Type B pancreatic cell (in vitro differentiated cells): Measurements from ENCODE around the gene RNFT2. TPM values are rescaled to one million over a fixed set of nuclear protein-coding genes. Genes with fewer than 3 reads are reported as not detected.

Experiments used
- DNase-seq: peaks from one replicate; pipeline ENCODE4 v3.0.0; 2021; ENCODE audit warnings: mixed read lengths; ENCODE audit not compliant: unreplicated experiment; ENCODE audit errors: extremely low spot score
- H3K27ac Mint-ChIP-seq: 2 replicates; pipeline ENCODE4 v1.8.0; 2021; ENCODE audit warnings: mild to moderate bottlenecking, mixed read lengths
- H3K27me3 Mint-ChIP-seq: 2 replicates; pipeline ENCODE4 v1.8.0; 2021; ENCODE audit warnings: mixed read lengths
- H3K36me3 Mint-ChIP-seq: 2 replicates; pipeline ENCODE4 v1.8.0; 2021; ENCODE audit warnings: mixed read lengths
- H3K4me1 Mint-ChIP-seq: one replicate; pipeline ENCODE4 v1.8.0; 2021; ENCODE audit warnings: mixed read lengths; ENCODE audit not compliant: unreplicated experiment
- H3K4me3 Mint-ChIP-seq: 2 replicates; pipeline ENCODE4 v1.8.0; 2021; ENCODE audit warnings: mild to moderate bottlenecking, mixed read lengths
- H3K9me3 Mint-ChIP-seq: 2 replicates; pipeline ENCODE4 v1.8.0; 2021; ENCODE audit warnings: mixed read lengths
- total RNA-seq: library from RNA; stranded (reverse); gene quantifications from 2 replicates; pipeline ENCODE4 v1.2.1, GENCODE V29; 2021; ENCODE audit warnings: low replicate concordance
- TF ChIP-seq, protein P1 (sequence below): fragments of 200-600 bp; sonication (generic); conservative IDR thresholded peaks from 2 replicates; pipeline ENCODE4 v1.5.0; 2021; ENCODE audit warnings: antibody characterized with exemption, mild to moderate bottlenecking

The RNFT2 gene
- total RNA-seq, 1 donor from 2014 or later = 25.0 TPM

DNA sequence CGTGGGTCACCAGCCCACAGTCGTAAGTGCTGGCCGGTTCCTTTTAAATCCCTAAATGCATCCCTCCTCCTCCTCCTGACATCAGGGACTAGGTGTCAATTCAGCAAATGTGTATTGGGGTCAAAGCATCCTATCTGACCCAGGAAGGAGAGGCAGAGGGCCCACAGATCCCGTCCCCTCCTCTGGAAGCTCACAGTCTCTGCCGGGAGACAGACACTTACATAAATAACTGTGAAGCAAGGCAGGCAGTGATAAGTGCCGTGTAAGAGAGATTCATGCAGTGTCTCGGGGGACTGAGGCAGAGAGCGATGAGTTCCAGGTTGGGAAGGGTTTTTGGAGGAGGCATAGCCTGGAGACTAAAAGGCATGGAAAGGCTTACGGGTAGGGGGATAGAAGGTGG lies 99.0 kb downstream of the RNFT2 start:
- no peak overlapping the region for H3K27ac Mint-ChIP-seq
- H3K4me3 Mint-ChIP-seq = no peak overlapping the region
- H3K9me3 Mint-ChIP-seq = no peaks in the 10 kb centered on the region
- H3K4me1 Mint-ChIP-seq = no peaks in the 10 kb centered on the region
- peaks cover 4% of the 10 kb centered on the region for H3K36me3 Mint-ChIP-seq
- TF ChIP-seq, protein P1, sequence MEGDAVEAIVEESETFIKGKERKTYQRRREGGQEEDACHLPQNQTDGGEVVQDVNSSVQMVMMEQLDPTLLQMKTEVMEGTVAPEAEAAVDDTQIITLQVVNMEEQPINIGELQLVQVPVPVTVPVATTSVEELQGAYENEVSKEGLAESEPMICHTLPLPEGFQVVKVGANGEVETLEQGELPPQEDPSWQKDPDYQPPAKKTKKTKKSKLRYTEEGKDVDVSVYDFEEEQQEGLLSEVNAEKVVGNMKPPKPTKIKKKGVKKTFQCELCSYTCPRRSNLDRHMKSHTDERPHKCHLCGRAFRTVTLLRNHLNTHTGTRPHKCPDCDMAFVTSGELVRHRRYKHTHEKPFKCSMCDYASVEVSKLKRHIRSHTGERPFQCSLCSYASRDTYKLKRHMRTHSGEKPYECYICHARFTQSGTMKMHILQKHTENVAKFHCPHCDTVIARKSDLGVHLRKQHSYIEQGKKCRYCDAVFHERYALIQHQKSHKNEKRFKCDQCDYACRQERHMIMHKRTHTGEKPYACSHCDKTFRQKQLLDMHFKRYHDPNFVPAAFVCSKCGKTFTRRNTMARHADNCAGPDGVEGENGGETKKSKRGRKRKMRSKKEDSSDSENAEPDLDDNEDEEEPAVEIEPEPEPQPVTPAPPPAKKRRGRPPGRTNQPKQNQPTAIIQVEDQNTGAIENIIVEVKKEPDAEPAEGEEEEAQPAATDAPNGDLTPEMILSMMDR = no peak
- no peaks in the 10 kb centered on the region for H3K27me3 Mint-ChIP-seq
- no peak for DNase-seq

DNA sequence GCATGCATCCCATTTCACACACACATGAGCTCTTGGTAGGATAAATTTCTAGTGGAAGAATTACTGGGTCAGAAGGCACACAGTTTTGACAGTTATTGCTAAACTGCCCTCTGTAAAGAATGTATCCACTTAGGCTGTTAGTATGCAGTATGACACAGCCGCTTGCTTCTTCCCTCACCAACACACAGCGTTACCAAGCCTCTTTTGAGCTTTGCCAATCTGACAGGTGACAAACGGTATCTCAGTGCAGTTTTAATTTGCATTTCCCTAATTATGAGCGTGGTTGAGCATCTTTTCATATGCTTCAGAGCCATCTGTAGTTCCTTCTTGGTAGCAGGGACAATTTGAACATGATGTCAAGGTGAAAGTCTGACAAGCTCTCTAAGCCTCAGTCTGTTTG lies 100.2 kb downstream of the RNFT2 start:
- Mint-ChIP-seq H3K4me3 (no peak overlapping the region), H3K27me3 (no peaks in the 10 kb centered on the region), H3K27ac (no peak overlapping the region), H3K36me3 (peaks cover 4% of the 10 kb centered on the region), H3K4me1 (no peaks in the 10 kb centered on the region), H3K9me3 (no peaks in the 10 kb centered on the region)
- DNase-seq = no peak
- TF ChIP-seq, protein P1 = no peak

DNA sequence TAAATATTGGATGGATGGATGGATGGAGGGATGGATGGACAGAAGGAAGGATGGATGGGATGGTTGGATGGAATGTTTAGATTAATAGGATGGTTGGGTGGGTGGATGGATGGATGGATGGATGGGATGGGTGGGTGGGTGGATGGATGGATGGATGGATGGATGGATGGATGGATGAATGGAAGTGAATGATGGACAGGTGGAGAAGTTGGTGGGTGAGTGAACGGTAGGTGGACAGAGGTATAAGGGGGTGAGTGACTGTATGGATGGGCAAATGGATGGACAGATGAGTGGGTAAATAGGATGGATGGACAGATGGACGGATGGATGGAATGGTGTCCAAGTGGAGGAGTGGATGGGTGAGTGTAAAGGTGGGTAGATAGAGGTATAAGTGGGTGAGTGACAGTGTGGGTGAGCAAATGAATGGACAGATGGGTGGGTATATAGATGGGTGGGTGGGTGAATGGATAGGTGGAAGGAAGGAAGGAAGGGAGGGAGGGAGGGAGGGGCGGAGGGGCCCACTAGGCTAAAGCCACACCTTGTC lies 101.2 kb downstream of the RNFT2 start:
- no peaks in the 10 kb centered on the region for H3K4me1 Mint-ChIP-seq
- DNase-seq = no peak
- H3K4me3 Mint-ChIP-seq = no peak overlapping the region
- peaks cover 3% of the 10 kb centered on the region for H3K36me3 Mint-ChIP-seq
- H3K27me3 Mint-ChIP-seq = no peaks in the 10 kb centered on the region
- H3K9me3 Mint-ChIP-seq = no peaks in the 10 kb centered on the region
- no peak overlapping the region for H3K27ac Mint-ChIP-seq
- TF ChIP-seq, protein P1 = no peak

DNA sequence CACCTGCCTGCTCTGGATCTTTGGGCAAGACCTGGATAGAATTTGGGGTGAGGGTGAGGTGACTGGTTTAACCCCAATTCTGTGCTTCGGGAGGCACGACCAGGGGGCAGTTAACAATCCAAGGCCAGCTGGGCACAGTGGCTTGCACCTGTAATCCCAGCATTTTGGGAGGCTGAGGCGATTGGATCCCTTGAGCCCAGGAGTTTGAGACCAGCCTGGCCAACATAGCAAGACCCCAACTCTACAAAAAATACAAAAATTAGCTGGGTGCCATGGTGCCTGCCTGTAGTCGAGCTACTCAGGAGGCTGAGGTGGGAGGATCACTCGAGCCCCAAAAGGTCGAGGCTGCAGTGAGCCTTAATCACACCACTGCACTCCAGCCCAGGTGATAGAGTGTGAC lies 105.0 kb downstream of the RNFT2 start:
- Mint-ChIP-seq H3K9me3 (peaks cover 2% of the 10 kb centered on the region), H3K27ac (no peak overlapping the region), H3K4me3 (no peak overlapping the region), H3K4me1 (no peaks in the 10 kb centered on the region), H3K36me3 (peaks cover 1% of the 10 kb centered on the region), H3K27me3 (no peaks in the 10 kb centered on the region)
- no peak for DNase-seq
- TF ChIP-seq, protein P1 = no peak

DNA sequence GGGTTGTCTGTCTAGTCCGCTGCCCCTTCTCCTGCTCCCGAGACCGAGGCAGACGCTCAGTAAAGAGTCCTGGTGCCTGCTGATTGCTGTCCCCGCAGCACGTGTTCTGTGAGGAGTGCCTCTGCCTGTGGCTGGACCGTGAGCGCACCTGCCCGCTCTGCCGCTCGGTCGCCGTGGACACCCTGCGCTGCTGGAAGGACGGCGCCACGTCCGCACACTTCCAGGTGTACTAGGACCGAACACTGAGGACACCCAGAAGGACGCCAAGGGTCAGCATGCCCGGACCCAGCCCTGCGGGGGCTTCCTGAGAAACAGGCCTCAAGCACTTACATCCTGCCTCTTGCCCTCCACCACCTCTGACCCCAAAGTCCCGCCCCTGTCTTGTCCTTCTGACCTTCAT lies 111.1 kb downstream of the RNFT2 start:
- Mint-ChIP-seq H3K4me3 (no peak overlapping the region), H3K36me3 (peaks cover 6% of the 10 kb centered on the region), H3K4me1 (no peaks in the 10 kb centered on the region), H3K27ac (no peak overlapping the region), H3K27me3 (no peaks in the 10 kb centered on the region), H3K9me3 (peaks cover 4% of the 10 kb centered on the region)
- TF ChIP-seq, protein P1 = no peak
- DNase-seq = no peak

DNA sequence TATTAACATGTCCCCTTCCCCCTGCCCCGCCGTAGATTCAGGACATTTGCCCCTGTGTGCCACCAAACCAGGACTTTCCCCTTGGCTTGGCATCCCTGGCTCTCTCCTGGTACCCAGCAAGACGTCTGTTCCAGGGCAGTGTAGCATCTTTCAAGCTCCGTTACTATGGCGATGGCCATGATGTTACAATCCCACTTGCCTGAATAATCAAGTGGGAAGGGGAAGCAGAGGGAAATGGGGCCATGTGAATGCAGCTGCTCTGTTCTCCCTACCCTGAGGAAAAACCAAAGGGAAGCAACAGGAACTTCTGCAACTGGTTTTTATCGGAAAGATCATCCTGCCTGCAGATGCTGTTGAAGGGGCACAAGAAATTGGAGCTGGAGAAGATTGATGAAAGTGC lies 114.2 kb downstream of the RNFT2 start:
- Mint-ChIP-seq H3K4me3 (no peak overlapping the region), H3K27ac (no peak overlapping the region), H3K4me1 (no peaks in the 10 kb centered on the region), H3K9me3 (peaks cover 7% of the 10 kb centered on the region), H3K36me3 (peaks cover 6% of the 10 kb centered on the region), H3K27me3 (no peaks in the 10 kb centered on the region)
- TF ChIP-seq, protein P1 = no peak
- DNase-seq = no peak
